Fibroblast of villous mesenchyme (primary cell): Measurements from ENCODE around the gene BTBD9. TPM values are rescaled to one million over a fixed set of nuclear protein-coding genes. Genes with fewer than 3 reads are reported as not detected.

ENCODE experiments used
- DNase-seq: peaks from one replicate; pipeline ENCODE4 v3.0.0-alpha.2; 2010; ENCODE audit warnings: low read depth
- H3K4me3 ChIP-seq: 2 replicates; pipeline ENCODE4 v1.5.1; 2011; ENCODE audit warnings: low read depth, mild to moderate bottlenecking, low read length
- total RNA-seq: library from RNA; depleted of rRNA; stranded (reverse); fragments of >200 nt; gene quantifications from 2 replicates; pipeline ENCODE4 v1.2.3, GENCODE V29; 2012
- TF ChIP-seq, protein P1 (sequence below): IDR thresholded peaks from 2 replicates; pipeline ENCODE4 v1.5.1; 2012; ENCODE audit warnings: low read depth, mild to moderate bottlenecking, low read length; ENCODE audit not compliant: insufficient read depth

The BTBD9 gene
- total RNA-seq, 1 donor = 12.1 TPM

DNA sequence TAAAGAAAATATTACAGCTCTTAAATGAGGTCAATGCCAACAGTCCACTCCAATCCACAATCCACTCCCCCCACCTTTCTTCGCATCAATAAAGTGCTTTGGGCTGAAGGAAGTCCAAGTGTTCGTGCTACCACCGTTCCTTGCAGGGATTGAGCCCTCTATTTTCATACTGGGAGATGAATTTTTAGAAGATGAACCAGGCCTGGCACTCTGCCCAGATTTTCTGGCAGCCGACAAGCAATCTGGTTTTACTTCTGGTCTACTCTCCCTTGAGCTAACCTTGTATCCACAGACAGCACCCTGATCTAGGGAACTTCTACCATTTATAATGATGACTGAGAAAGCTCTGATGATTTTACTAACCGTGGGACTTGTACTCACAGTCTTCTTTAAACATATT, 72.3 kb downstream of the BTBD9 start:
- no peak overlapping the region for H3K4me3 ChIP-seq
- DNase-seq = peak; percentile 88

GRCh38 chr6:38566295-38567030, 73.3 kb downstream of the BTBD9 start:
- TF ChIP-seq, protein P1, sequence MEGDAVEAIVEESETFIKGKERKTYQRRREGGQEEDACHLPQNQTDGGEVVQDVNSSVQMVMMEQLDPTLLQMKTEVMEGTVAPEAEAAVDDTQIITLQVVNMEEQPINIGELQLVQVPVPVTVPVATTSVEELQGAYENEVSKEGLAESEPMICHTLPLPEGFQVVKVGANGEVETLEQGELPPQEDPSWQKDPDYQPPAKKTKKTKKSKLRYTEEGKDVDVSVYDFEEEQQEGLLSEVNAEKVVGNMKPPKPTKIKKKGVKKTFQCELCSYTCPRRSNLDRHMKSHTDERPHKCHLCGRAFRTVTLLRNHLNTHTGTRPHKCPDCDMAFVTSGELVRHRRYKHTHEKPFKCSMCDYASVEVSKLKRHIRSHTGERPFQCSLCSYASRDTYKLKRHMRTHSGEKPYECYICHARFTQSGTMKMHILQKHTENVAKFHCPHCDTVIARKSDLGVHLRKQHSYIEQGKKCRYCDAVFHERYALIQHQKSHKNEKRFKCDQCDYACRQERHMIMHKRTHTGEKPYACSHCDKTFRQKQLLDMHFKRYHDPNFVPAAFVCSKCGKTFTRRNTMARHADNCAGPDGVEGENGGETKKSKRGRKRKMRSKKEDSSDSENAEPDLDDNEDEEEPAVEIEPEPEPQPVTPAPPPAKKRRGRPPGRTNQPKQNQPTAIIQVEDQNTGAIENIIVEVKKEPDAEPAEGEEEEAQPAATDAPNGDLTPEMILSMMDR = no peak
- no peak overlapping the region for H3K4me3 ChIP-seq
- DNase-seq = no peak

More for the DNA sequence above, 72.3 kb downstream of the BTBD9 start:
- TF ChIP-seq, protein P1 = no peak

DNA sequence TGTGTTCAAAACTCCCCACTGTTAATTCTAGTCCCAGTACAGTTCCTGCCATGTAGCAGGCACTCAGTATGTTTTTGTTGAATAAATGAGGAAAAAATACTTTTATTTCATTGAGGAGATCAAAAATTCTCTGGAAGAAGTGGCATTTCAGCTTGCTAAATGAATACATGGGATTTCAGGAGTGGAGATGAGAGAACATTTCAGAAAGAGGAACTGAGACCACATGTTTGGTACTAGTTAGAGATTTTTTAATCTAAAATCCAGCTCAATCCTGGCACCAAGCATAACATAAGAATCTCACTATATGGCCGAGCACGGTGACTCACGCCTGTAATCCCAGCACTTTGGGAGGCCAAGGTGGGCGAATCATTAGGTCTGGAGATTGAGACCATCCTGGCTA, 75.4 kb downstream of the BTBD9 start:
- TF ChIP-seq, protein P1 = no peak
- no peak overlapping the region for H3K4me3 ChIP-seq
- no peak for DNase-seq

DNA sequence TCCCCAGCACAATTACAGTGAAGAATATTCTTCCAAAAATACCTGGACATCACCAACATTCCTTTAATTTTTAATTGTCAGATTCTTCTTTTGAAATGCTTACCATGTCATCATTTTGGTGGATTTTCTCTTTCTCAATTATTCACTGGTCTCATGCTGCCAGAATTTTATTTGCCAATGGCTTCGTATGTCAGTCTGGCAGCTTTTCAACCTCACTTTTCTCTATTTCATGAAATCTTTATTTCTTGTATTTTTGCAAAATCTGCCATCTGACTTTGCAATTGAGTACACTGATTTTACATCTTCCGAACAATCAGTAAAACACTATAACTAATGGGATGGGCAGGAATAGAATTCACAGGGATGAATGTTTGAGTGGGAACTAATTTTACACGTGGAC, 84.1 kb downstream of the BTBD9 start:
- DNase-seq = no peak
- no peak overlapping the region for H3K4me3 ChIP-seq
- TF ChIP-seq, protein P1 = no peak

DNA sequence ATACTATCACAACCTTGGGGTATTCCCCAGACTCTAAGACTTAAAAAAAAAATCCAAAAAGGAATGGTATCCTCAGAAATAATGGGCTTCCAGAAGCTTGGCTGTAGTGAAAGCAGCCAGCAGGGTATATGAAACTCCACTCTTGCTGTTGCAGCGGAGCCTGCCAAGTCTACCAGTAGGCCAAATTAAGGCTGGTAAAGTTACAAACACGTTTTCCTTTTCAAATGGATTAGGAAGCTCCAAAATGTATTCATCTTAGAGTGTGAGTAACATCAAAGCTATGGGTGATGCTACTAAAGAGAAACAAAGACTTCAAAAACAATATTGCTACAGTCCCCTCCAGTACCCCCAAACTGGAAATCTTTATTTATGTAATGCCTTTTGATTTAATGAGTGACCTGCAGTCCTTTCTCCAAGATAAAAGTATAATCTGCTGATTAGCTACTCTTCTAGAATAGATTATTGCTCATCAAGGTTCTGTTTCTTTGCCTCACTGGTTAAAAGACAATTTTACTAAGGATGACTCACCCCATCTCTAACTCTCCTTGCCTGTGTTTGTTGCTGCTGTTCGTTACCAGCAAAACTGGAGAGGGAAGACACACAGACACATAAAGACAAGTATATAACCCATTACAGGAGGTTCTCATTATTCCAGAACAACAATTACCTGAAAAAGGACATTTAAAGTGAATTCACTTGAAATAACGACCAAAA, 84.9 kb downstream of the BTBD9 start:
- no peak overlapping the region for H3K4me3 ChIP-seq
- TF ChIP-seq, protein P1 = no peak
- DNase-seq = peak; percentile 33

DNA sequence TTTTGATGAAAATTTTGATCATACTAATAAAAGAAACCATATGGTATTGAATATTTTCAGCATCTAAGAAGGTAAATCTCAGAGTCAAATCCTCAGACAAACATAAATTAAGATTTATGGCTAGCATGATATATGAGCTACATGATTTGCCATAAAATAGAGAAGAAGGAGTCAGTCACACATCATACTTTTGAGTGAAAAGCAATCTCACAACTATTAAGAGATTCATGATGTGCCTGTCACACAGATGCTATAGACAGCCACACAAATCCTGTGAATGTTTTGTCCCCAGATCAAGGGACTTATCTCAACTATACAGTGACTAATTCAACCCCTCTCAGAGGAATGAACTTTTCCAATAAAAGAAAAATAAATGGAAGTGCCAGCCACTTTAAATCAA, 85.7 kb downstream of the BTBD9 start:
- no peak overlapping the region for H3K4me3 ChIP-seq
- TF ChIP-seq, protein P1 = no peak
- no peak for DNase-seq

DNA sequence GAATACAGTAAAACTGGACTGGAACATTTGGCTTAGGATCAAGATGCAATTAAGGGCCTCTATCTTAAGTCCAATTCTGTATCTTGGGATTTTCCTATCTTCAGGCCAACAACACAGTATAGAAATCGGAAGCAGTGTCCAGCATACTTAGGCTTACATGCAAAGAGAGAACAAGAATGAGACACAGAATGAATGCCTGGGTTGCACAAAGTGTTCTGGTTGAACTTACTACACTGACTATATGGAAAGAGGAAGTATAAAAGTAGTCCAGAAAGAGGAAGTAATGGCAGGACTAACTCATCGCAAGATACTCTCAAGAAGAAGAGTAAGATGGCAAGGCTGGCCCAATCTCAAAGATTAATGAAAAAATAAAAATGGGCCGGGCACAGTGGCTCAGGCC, 87.6 kb downstream of the BTBD9 start:
- no peak for DNase-seq
- TF ChIP-seq, protein P1 = no peak
- H3K4me3 ChIP-seq = no peak overlapping the region
